HEK293 (cell line): ENCODE measurements around the gene PLEKHG1.

ENCODE experiments used
- BCL11A ChIP-seq: fragments of 450-650 bp; formaldehyde crosslinking; IDR thresholded peaks from 2 replicates; pipeline ENCODE4 v1.5.1; 2016; ENCODE audit warnings: low read depth, missing biosample characterization, missing genetic modification characterization
- KLF1 ChIP-seq: fragments of 450-650 bp; formaldehyde crosslinking; IDR thresholded peaks from 2 replicates; pipeline ENCODE4 v1.5.1; 2016; ENCODE audit warnings: missing biosample characterization, missing genetic modification characterization
- KLF9 ChIP-seq: fragments of 450-650 bp; formaldehyde crosslinking; IDR thresholded peaks from 2 replicates; pipeline ENCODE4 v1.5.1; 2016; ENCODE audit warnings: missing biosample characterization, missing genetic modification characterization, low read depth
- REPIN1 ChIP-seq: fragments of 450-650 bp; formaldehyde crosslinking; IDR thresholded peaks from 2 replicates; pipeline ENCODE4 v1.5.1; 2017; ENCODE audit warnings: missing biosample characterization, missing genetic modification characterization, low read depth
- SP2 ChIP-seq: fragments of 450-650 bp; formaldehyde crosslinking; IDR thresholded peaks from 2 replicates; pipeline ENCODE4 v1.5.1; 2016; ENCODE audit warnings: missing biosample characterization, missing genetic modification characterization
- ZBTB10 ChIP-seq: fragments of 450-650 bp; formaldehyde crosslinking; IDR thresholded peaks from 2 replicates; pipeline ENCODE4 v1.5.1; 2016; ENCODE audit warnings: missing biosample characterization, missing genetic modification characterization
- ZBTB20 ChIP-seq: fragments of 450-650 bp; formaldehyde crosslinking; IDR thresholded peaks from 2 replicates; pipeline ENCODE4 v1.5.1; 2016; ENCODE audit warnings: missing biosample characterization, missing genetic modification characterization
- ZBTB48 ChIP-seq: fragments of 450-650 bp; formaldehyde crosslinking; IDR thresholded peaks from 2 replicates; pipeline ENCODE4 v1.5.1; 2016; ENCODE audit warnings: missing biosample characterization, missing genetic modification characterization
- ZBTB8A ChIP-seq: fragments of 450-650 bp; formaldehyde crosslinking; IDR thresholded peaks from 2 replicates; pipeline ENCODE4 v1.5.1; 2016; ENCODE audit warnings: missing biosample characterization, missing genetic modification characterization
- ZEB2 ChIP-seq: fragments of 450-650 bp; formaldehyde crosslinking; IDR thresholded peaks from 2 replicates; pipeline ENCODE4 v1.5.1; 2016; ENCODE audit warnings: missing biosample characterization, missing genetic modification characterization
- ZFP37 ChIP-seq: fragments of 450-650 bp; formaldehyde crosslinking; IDR thresholded peaks from 2 replicates; pipeline ENCODE4 v1.5.1; 2016; ENCODE audit warnings: missing biosample characterization, missing genetic modification characterization
- ZNF112 ChIP-seq: fragments of 450-650 bp; formaldehyde crosslinking; IDR thresholded peaks from 2 replicates; pipeline ENCODE4 v1.5.0; 2017; ENCODE audit warnings: missing biosample characterization, missing genetic modification characterization
- ZNF121 ChIP-seq: fragments of 450-650 bp; formaldehyde crosslinking; IDR thresholded peaks from 2 replicates; pipeline ENCODE4 v1.5.1; 2016; ENCODE audit warnings: missing biosample characterization, missing genetic modification characterization
- ZNF2 ChIP-seq: fragments of 450-650 bp; formaldehyde crosslinking; IDR thresholded peaks from 2 replicates; pipeline ENCODE4 v1.5.1; 2016; ENCODE audit warnings: missing biosample characterization, missing genetic modification characterization
- ZNF221 ChIP-seq: fragments of 450-650 bp; formaldehyde crosslinking; IDR thresholded peaks from 2 replicates; pipeline ENCODE4 v1.5.1; 2017; ENCODE audit warnings: missing biosample characterization, missing genetic modification characterization, borderline replicate concordance
- ZNF24 ChIP-seq: fragments of 450-650 bp; formaldehyde crosslinking; IDR thresholded peaks from 2 replicates; pipeline ENCODE4 v1.5.1; 2016; ENCODE audit warnings: missing biosample characterization, missing genetic modification characterization
- ZNF324 ChIP-seq: fragments of 450-650 bp; formaldehyde crosslinking; IDR thresholded peaks from 2 replicates; pipeline ENCODE4 v1.5.1; 2016; ENCODE audit warnings: missing biosample characterization, missing genetic modification characterization
- ZNF354C ChIP-seq: fragments of 450-650 bp; formaldehyde crosslinking; IDR thresholded peaks from 2 replicates; pipeline ENCODE4 v1.5.1; 2016; ENCODE audit warnings: missing biosample characterization, missing genetic modification characterization, low read depth, borderline replicate concordance
- ZNF37A ChIP-seq: fragments of 450-650 bp; IDR thresholded peaks from 2 replicates; pipeline ENCODE4 v1.5.1; 2018; ENCODE audit warnings: missing biosample characterization, missing genetic modification characterization
- ZNF391 ChIP-seq: fragments of 450-650 bp; formaldehyde crosslinking; IDR thresholded peaks from 2 replicates; pipeline ENCODE4 v1.5.1; 2016; ENCODE audit warnings: low read depth, missing biosample characterization, missing genetic modification characterization, borderline replicate concordance
- ZNF561 ChIP-seq: fragments of 450-650 bp; IDR thresholded peaks from 2 replicates; pipeline ENCODE4 v1.5.1; 2018; ENCODE audit warnings: missing biosample characterization, missing genetic modification characterization, borderline replicate concordance
- ZNF76 ChIP-seq: fragments of 450-650 bp; formaldehyde crosslinking; IDR thresholded peaks from 2 replicates; pipeline ENCODE4; 2016; ENCODE audit warnings: low read depth, missing biosample characterization, missing genetic modification characterization, borderline replicate concordance
- TF ChIP-seq, protein P1 (sequence below): fragments of 450-650 bp; formaldehyde crosslinking; IDR thresholded peaks from 2 replicates; pipeline ENCODE4 v1.5.1; 2016; ENCODE audit warnings: missing biosample characterization, missing genetic modification characterization
- TF ChIP-seq, protein P2 (sequence below): fragments of 450-650 bp; formaldehyde crosslinking; IDR thresholded peaks from 2 replicates; pipeline ENCODE4 v1.5.1; 2016; ENCODE audit warnings: missing biosample characterization, missing genetic modification characterization
- TF ChIP-seq, protein P3 (sequence below): fragments of 450-650 bp; formaldehyde crosslinking; IDR thresholded peaks from 2 replicates; pipeline ENCODE4 v1.5.1; 2016; ENCODE audit warnings: missing biosample characterization, missing genetic modification characterization
- TF ChIP-seq, protein P4 (sequence below): fragments of 450-650 bp; formaldehyde crosslinking; IDR thresholded peaks from 2 replicates; pipeline ENCODE4 v1.5.1; 2016; ENCODE audit warnings: missing biosample characterization, missing genetic modification characterization
- TF ChIP-seq, protein P5 (sequence below): fragments of 450-650 bp; formaldehyde crosslinking; IDR thresholded peaks from 2 replicates; pipeline ENCODE4 v1.5.1; 2017; ENCODE audit warnings: missing biosample characterization, missing genetic modification characterization

The PLEKHG1 gene

GRCh38 chr6:150600301-150601017, 774 bp downstream of the PLEKHG1 start (continued):
- no peak for TF ChIP-seq ZNF76
- peak; percentile 72; the same call in 1 of the 2 replicates for TF ChIP-seq ZNF2 (tag by site-specific recombination)
- no peak for TF ChIP-seq ZNF354C (tag by site-specific recombination)
- peak; percentile 95 for TF ChIP-seq ZBTB20
- TF ChIP-seq, protein P1, sequence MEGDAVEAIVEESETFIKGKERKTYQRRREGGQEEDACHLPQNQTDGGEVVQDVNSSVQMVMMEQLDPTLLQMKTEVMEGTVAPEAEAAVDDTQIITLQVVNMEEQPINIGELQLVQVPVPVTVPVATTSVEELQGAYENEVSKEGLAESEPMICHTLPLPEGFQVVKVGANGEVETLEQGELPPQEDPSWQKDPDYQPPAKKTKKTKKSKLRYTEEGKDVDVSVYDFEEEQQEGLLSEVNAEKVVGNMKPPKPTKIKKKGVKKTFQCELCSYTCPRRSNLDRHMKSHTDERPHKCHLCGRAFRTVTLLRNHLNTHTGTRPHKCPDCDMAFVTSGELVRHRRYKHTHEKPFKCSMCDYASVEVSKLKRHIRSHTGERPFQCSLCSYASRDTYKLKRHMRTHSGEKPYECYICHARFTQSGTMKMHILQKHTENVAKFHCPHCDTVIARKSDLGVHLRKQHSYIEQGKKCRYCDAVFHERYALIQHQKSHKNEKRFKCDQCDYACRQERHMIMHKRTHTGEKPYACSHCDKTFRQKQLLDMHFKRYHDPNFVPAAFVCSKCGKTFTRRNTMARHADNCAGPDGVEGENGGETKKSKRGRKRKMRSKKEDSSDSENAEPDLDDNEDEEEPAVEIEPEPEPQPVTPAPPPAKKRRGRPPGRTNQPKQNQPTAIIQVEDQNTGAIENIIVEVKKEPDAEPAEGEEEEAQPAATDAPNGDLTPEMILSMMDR (tag by site-specific recombination), result peak; percentile 65
- 0 out of 2 replicates have a peak, but pooled peaks have one; percentile 9 for TF ChIP-seq SP2 (tag by site-specific recombination)
- TF ChIP-seq ZEB2 (tag by site-specific recombination), result peak; percentile 88
- TF ChIP-seq, protein P2, sequence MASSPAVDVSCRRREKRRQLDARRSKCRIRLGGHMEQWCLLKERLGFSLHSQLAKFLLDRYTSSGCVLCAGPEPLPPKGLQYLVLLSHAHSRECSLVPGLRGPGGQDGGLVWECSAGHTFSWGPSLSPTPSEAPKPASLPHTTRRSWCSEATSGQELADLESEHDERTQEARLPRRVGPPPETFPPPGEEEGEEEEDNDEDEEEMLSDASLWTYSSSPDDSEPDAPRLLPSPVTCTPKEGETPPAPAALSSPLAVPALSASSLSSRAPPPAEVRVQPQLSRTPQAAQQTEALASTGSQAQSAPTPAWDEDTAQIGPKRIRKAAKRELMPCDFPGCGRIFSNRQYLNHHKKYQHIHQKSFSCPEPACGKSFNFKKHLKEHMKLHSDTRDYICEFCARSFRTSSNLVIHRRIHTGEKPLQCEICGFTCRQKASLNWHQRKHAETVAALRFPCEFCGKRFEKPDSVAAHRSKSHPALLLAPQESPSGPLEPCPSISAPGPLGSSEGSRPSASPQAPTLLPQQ (tag by site-specific recombination), result 0 out of 2 replicates have a peak, but pooled peaks have one; percentile 45
- TF ChIP-seq, protein P3, sequence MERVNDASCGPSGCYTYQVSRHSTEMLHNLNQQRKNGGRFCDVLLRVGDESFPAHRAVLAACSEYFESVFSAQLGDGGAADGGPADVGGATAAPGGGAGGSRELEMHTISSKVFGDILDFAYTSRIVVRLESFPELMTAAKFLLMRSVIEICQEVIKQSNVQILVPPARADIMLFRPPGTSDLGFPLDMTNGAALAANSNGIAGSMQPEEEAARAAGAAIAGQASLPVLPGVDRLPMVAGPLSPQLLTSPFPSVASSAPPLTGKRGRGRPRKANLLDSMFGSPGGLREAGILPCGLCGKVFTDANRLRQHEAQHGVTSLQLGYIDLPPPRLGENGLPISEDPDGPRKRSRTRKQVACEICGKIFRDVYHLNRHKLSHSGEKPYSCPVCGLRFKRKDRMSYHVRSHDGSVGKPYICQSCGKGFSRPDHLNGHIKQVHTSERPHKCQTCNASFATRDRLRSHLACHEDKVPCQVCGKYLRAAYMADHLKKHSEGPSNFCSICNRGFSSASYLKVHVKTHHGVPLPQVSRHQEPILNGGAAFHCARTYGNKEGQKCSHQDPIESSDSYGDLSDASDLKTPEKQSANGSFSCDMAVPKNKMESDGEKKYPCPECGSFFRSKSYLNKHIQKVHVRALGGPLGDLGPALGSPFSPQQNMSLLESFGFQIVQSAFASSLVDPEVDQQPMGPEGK (tag by site-specific recombination), result peak; percentile 89
- TF ChIP-seq ZFP37 (tag by site-specific recombination), result peak; percentile 86
- 0 out of 2 replicates have a peak, but pooled peaks have one; percentile 66 for TF ChIP-seq ZNF324
- TF ChIP-seq, protein P4, sequence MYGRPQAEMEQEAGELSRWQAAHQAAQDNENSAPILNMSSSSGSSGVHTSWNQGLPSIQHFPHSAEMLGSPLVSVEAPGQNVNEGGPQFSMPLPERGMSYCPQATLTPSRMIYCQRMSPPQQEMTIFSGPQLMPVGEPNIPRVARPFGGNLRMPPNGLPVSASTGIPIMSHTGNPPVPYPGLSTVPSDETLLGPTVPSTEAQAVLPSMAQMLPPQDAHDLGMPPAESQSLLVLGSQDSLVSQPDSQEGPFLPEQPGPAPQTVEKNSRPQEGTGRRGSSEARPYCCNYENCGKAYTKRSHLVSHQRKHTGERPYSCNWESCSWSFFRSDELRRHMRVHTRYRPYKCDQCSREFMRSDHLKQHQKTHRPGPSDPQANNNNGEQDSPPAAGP (tag by site-specific recombination), result no peak
- no peak for TF ChIP-seq ZNF121
- TF ChIP-seq ZBTB10 (tag by site-specific recombination), result peak; percentile 92
- TF ChIP-seq ZBTB8A, result peak; percentile 93
- 0 out of 2 replicates have a peak, but pooled peaks have one; percentile 26 for TF ChIP-seq BCL11A
- TF ChIP-seq ZNF221 (tag by site-specific recombination), result no peak
- peak; percentile 39; the same call in 1 of the 2 replicates for TF ChIP-seq ZNF391 (tag by site-specific recombination)
- TF ChIP-seq ZNF561 (tag by site-specific recombination), result peak; percentile 62; the same call in 1 of the 2 replicates
- TF ChIP-seq, protein P5, sequence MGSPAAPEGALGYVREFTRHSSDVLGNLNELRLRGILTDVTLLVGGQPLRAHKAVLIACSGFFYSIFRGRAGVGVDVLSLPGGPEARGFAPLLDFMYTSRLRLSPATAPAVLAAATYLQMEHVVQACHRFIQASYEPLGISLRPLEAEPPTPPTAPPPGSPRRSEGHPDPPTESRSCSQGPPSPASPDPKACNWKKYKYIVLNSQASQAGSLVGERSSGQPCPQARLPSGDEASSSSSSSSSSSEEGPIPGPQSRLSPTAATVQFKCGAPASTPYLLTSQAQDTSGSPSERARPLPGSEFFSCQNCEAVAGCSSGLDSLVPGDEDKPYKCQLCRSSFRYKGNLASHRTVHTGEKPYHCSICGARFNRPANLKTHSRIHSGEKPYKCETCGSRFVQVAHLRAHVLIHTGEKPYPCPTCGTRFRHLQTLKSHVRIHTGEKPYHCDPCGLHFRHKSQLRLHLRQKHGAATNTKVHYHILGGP (tag by site-specific recombination), result no peak
- TF ChIP-seq ZNF37A (tag by site-specific recombination), result no peak
- no peak for TF ChIP-seq ZBTB48 (tag by site-specific recombination)
- peak; percentile 59; the same call in 1 of the 2 replicates for TF ChIP-seq KLF9 (tag by site-specific recombination)
- peak; percentile 56; the same call in 1 of the 2 replicates for TF ChIP-seq ZNF24 (tag by site-specific recombination)
- peak; percentile 28; the same call in 1 of the 2 replicates for TF ChIP-seq KLF1
- no peak for TF ChIP-seq REPIN1 (tag by site-specific recombination)
- TF ChIP-seq ZNF112, result no peak
